ENCODE data around the gene RER1.

The RER1 gene

GRCh38 chr1:2354511-2355372 is 36.9 kb upstream of the RER1 start:
- no peak for DNase-seq

DNA sequence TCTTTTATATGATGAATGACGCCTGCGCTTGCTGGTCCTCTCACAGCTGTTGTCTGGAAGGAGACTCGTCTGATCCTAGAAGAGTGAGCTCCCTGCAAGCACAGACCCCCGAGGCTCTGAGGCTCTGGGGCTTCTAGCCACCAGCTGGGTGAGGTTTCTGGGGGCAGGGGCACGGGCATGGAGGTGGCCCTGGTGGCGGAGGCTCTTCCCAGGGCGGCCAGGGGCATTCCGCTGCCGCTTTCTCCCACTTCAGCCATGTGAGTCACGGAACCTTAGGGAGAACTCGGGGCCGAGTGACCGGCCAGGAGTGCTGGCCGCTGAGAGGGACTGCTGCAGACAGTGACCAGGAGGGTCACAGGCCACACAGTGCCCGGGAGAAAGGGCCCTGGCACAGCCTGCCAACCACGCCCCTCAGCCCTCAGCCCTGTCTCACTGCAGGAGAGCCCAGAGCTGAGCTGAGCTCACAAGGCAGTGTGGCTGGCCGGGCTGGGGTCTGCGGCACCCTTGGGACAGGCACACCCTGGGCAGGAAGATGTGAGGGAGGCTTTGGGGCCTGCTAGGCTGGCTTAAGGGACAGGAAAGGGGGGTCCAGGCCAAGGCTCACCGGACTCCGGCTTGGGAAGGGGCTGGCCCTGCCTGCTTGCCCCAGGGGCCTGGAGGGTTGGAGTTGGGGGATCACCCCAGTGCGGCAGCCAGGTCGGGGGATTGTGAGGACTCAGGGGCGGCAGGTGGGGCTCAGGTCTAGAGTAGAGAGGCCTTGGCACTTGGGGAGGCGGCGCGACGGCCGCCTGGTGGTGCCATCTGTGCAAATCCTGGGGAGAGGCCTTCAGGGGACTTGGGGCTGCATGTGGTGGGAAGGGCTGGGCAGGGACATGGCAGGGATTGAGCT is 36.0 kb upstream of the RER1 start:
- DNase-seq = no peak

DNA sequence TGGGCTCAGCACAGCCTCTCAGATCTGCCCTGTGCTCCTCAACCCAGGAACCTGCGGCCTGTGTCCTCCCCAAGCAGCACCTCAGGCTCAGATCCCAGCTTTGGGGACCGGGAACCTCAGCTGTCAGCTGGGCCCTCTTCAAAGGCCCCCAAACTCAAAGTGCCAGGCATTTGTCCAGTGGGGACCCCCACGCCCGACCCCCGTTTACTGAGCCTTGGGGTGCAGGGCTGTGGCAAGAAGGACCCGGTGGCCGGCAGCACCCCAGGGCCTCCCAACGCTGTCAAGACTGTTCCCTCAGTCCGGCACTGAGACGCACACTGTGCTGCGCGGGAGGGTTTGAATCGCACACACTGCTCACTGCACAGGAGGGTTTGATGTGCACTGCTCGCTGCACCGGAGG is 35.2 kb upstream of the RER1 start:
- DNase-seq = no peak

- no peak for DNase-seq
These were observed 34.5 kb upstream of the RER1 start for GRCh38 chr1:2356911-2357845.

DNA sequence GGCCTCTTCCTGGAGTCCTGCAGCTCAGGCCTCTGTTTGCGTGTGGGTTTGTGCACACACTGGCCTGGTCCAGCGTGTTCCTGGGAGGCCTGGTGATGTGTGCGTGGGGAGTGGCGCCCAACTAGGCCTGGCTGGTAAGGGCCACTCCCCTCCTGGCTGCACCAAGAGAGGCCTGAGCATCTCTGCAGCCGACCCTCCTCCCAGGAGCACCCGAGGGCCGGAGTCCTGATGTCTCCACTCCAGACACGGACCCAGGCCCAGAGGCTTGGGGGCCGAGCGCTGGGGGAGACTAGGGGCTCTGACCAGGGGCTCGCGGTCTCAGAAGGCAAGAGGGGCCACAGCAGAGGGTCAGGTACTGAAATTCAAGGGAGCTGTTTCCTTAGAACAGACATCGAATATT is 33.6 kb upstream of the RER1 start:
- DNase-seq = no peak

GRCh38 chr1:2358651-2359640 is 32.7 kb upstream of the RER1 start:
- no peak for DNase-seq

DNA sequence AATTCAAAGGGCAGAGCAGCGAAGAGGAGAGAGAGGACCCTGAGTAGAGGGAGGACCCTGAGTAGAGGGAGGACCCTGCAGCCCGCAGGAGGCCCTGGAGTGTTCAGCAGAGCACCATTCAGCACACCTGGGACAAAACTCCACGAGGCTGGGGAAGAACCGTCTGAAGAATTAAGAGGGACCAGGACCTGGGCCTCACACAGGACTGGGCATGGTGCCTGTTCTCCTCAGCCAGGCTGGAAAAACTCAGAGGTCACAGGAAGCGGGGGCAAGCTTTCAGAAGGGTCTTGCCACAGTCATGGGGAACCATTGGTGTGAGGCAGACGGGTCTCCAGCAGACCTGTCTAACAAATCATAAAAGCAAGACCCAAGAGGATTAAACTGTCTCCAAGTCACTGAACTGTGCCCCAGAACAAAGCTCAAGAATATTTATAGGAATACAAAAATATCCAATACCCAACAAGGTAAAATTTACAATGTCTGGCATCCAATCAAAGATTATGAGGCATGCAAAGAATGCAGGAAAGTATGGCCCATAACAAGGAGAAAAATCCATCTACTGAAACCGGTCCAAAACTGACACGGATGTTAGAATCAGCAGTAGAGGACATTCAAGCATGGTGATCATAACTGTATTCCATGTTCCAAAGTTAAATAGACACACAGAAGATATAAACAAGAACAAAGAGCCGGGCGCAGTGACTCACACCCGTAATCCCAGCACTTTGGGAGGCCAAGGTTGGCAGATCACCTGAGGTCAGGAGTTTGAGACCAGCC is 30.9 kb upstream of the RER1 start:
- DNase-seq = no peak

DNA sequence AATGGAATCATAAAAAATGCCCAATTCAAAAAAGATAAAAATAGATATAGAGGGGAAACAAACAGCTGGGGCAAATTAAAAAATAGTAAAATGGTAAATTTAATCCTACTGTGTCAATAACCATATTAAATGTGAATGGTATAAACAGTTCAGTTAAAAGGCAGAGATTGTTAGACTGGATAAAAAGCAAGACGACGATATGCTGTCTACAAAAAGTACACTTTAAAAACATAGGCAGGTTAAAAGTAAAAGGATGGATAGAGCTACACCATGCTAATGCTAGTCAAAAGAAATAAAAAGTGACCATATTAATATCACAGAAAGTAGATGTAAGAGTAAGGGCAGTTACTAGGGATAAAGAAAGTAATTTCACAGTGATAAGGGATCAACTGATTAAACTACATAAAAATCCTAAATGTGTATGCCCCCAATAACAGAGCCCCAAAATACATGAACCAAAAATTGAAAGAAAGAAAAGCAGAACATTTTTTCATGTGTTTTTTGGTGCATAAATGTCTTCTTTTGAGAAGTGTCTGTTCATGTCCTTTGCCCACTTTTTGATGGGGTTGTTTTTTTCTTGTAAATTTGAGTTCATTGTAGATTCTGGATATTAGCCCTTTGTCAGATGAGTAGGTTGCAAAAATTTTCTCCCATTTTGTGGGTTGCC is 27.7 kb upstream of the RER1 start:
- DNase-seq = no peak

DNA sequence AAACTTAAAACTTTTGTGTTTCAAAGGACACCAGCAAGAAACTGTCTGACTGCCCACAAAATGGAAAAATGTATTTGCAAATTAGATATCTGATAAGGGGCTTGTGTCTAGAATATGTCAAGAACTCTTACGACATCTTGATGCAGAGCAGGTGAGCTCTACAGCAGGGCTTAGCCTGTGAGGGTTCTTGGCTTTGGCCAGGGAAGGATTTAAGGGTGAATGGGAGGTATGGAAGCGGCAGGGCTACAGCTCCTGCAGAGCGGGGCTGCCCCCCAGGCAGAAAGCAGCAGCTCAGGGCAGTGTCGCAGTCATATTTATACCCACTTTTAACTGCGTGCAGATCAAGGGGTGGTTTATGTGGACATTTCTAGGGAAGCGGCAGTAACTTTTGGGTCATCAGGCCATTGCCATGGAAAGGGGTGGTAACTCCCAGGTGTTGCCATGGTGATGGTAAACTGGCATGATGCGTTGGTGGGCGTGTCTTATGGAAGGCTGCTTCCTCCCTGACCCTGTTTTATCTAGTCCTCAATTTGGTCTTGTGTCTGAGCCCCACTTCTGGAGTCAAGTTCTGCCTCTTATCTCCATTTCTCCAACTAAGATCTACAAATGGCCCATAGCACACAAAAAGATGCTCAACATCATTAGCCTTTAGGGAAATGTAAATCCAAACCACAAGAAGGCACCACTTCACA is 23.4 kb upstream of the RER1 start:
- DNase-seq = peak; percentile 42

- DNase-seq = no peak
These were observed 18.8 kb upstream of the RER1 start for GRCh38 chr1:2372551-2373490.

GRCh38 chr1:2373551-2374251 is 17.9 kb upstream of the RER1 start:
- no peak for DNase-seq

DNA sequence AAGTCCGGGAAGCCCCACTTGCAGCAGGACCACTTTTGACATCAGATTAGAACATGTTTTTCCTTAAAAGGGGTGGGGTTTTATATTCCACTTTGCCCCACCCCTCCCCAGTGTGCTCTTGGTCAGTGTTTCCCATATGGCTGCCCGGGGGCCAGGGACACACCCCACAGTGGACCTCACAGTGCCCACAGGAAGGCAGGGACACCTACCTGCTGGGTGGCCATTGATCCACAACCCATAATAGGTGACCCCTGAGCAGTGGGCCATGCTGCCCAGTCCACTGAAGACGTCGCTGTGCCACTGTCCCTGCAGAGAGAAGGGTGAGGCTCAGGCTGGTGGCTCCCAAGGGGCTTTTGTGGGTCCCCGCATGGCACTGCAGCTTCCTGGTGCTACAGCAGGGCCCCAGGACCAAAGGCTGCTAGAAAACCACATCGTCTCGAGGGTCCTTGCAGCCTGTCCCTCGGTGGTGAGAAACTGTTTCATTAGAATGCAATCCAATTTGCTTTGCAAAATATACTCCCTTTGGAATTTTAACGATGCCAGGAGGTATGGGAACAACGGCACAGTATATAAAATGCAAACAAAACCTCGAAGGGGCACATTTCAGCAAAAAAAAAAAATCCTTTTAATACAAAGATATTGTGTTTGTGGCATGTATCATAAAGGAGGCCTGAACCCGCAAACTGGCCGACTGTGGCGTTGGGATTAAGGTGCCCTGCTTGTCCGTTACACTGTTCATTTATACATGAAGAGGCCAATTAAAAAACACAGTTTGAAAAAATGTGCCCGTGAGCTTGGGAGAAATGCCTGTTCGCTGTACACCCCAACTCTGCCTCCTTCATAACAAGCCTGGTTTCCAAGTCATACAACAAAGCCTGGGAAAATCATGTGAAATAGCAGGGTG is 17.1 kb upstream of the RER1 start:
- no peak for DNase-seq

- DNase-seq = no peak
These were observed 16.3 kb upstream of the RER1 start for GRCh38 chr1:2375246-2375922.

- no peak for DNase-seq
These were observed 15.7 kb upstream of the RER1 start for GRCh38 chr1:2375923-2376260.

- DNase-seq = no peak
These were observed 15.3 kb upstream of the RER1 start for GRCh38 chr1:2376261-2376741.
